K562 (cell line): ENCODE data around the gene ZNF319. TPM values are rescaled to one million over a fixed set of nuclear protein-coding genes. Genes with fewer than 3 reads are reported as not detected.

Experiments used
- ATAC-seq: fragments of 200-7000 bp; cut with Tn5 transposase; 3 replicates; pipeline ENCODE4 v1.9.1; 2020; ENCODE audit warnings: moderate library complexity
- BruUV-seq: library from RNA; stranded (reverse); fragments of 400-500 nt; replicated peaks from 2 replicates; lab custom pipeline; 2021; lab: Mats Ljungman, UMichigan
- CTCF ChIA-PET: fragments of 300-600 bp; formaldehyde crosslinking; extraction: SDS; loops from one replicate; lab custom pipeline; 2021; ENCODE audit warnings: low intra/inter-chr PET ratio; lab: Yijun Ruan, JAX
- POLR2A ChIA-PET: fragments of 300-600, 350-650 bp; sonication (Branson Sonifier 250); formaldehyde crosslinking; extraction: SDS; loops from one replicate; lab custom pipeline; 2021; ENCODE audit warnings: antibody characterized with exemption, inconsistent platforms; lab: Yijun Ruan, JAX
- DNase-seq, 4 experiments: peaks; one replicate each; pipeline versions ENCODE4 v3.0.0 to v3.0.0-alpha.2; 2011 to 2018; ENCODE audit warnings: low spot score in 3 of 4, mixed read lengths in 3 of 4; ENCODE audit errors: extremely low read depth in 1 of 4
- FAIRE-seq: peaks from 2 replicates; lab custom pipeline; 2011; peaks lifted over from hg19 to GRCh38; lab: Jason Lieb, UNC
- H2AFZ ChIP-seq: 2 replicates; pipeline ENCODE4 v1.6.0; 2011; ENCODE audit warnings: low read depth, low read length, control low read depth, inconsistent platforms
- H3K27ac ChIP-seq: fragments of 200-600 bp; 3 replicates; pipeline ENCODE4 v1.8.0; 2011; ENCODE audit warnings: low read depth, mild to moderate bottlenecking, control low read depth, inconsistent platforms, low read length, moderate library complexity, mixed read lengths; ENCODE audit errors: extremely low read depth
- H3K27me3 ChIP-seq, 2 experiments: fragments of 300-600 bp in 1 of 2; 2 replicates in 1 of 2; 3 replicates in 1 of 2; pipeline versions ENCODE4 v1.6.0 to v1.8.0; 2011; ENCODE audit warnings: inconsistent platforms in 2 of 2, low read length in 2 of 2, mild to moderate bottlenecking in 1 of 2, mixed read lengths in 1 of 2, moderate library complexity in 1 of 2; ENCODE audit not compliant: control insufficient read depth in 2 of 2, insufficient read depth in 2 of 2
- H3K36me3 ChIP-seq: fragments of 300-600 bp; 3 replicates; pipeline ENCODE4 v1.8.0; 2011; ENCODE audit warnings: mild to moderate bottlenecking, low read length, inconsistent platforms; ENCODE audit not compliant: control insufficient read depth, insufficient read depth
- H3K4me1 ChIP-seq, 2 experiments: fragments of 200-600 bp in 1 of 2; replicated peaks in 1 of 2; 2 replicates in 1 of 2; 3 replicates in 1 of 2; pipeline versions ENCODE4 v1.5.1 to v1.8.0; 2011; ENCODE audit warnings: inconsistent platforms in 2 of 2, low read length in 2 of 2, mild to moderate bottlenecking in 1 of 2, mixed read lengths in 1 of 2, moderate library complexity in 1 of 2; ENCODE audit not compliant: control insufficient read depth in 2 of 2, insufficient read depth in 2 of 2
- H3K4me2 ChIP-seq: 2 replicates; pipeline ENCODE4 v1.6.1; 2011; ENCODE audit warnings: low read length, control low read depth, inconsistent platforms, mixed read lengths; ENCODE audit not compliant: insufficient read depth
- H3K4me3 ChIP-seq: fragments of 200-600 bp; sonication (generic), shearing (Covaris generic); 2 replicates; pipeline ENCODE4 v1.5.1; 2016; ENCODE audit warnings: control low read depth, inconsistent platforms
- H3K79me2 ChIP-seq: fragments of 200-600 bp; 3 replicates; pipeline ENCODE4 v1.8.0; 2011; ENCODE audit warnings: low read length, inconsistent platforms; ENCODE audit not compliant: control insufficient read depth, insufficient read depth
- H3K9ac ChIP-seq, 2 experiments: 2 replicates each; pipeline versions ENCODE4 v1.6.0 to v1.6.1; 2011; ENCODE audit warnings: low read depth in 2 of 2, low read length in 2 of 2, control low read depth in 1 of 2, inconsistent platforms in 1 of 2, mild to moderate bottlenecking in 1 of 2, mixed read lengths in 1 of 2; ENCODE audit not compliant: insufficient read depth in 1 of 2
- H3K9me1 ChIP-seq: one replicate; pipeline ENCODE4 v1.6.0; 2011; ENCODE audit warnings: inconsistent platforms, mild to moderate bottlenecking, low read length, moderate library complexity; ENCODE audit not compliant: control insufficient read depth, insufficient read depth
- H3K9me3 ChIP-seq: replicated peaks from 2 replicates; pipeline ENCODE4 v1.5.1; 2011; ENCODE audit warnings: low read depth, low read length, inconsistent platforms; ENCODE audit not compliant: control insufficient read depth, insufficient read depth
- H4K20me1 ChIP-seq: replicated peaks from 2 replicates; pipeline ENCODE4 v1.6.1; 2011; ENCODE audit warnings: low read length, inconsistent platforms, mixed read lengths; ENCODE audit not compliant: control insufficient read depth, insufficient read depth
- BRD9 ChIP-seq: fragments of 450-650 bp; IDR thresholded peaks from 2 replicates; pipeline ENCODE4 v1.6.1; 2018; ENCODE audit warnings: low read depth; ENCODE audit not compliant: partially characterized antibody
- DPF2 ChIP-seq: fragments of 450-650 bp; IDR thresholded peaks from 2 replicates; pipeline ENCODE4 v1.6.1; 2016
- ESRRA ChIP-seq: fragments of 450-650 bp; IDR thresholded peaks from 2 replicates; pipeline ENCODE4 v1.6.1; 2014; ENCODE audit warnings: low read depth, mild to moderate bottlenecking, moderate library complexity, borderline replicate concordance
- HDAC6 ChIP-seq: IDR thresholded peaks from 2 replicates; pipeline ENCODE4 v1.6.1; 2012; ENCODE audit warnings: low read depth, mild to moderate bottlenecking, control low read depth, inconsistent platforms, low read length, moderate library complexity
- PBX2 ChIP-seq, 2 experiments: IDR thresholded peaks in 1 of 2; conservative IDR thresholded peaks in 1 of 2; 2 replicates each; pipeline ENCODE4 v1.6.1; 2016; ENCODE audit warnings: low read depth in 2 of 2, mild to moderate bottlenecking in 1 of 2, missing compliant biosample characterization in 1 of 2, missing genetic modification characterization in 1 of 2, moderate library complexity in 1 of 2
- YY1 ChIP-seq, 3 experiments: IDR thresholded peaks; 2 replicates each; pipeline ENCODE4 v1.6.1; 2011; ENCODE audit warnings: low read length in 2 of 3, mild to moderate bottlenecking in 2 of 3, moderate library complexity in 2 of 3, borderline replicate concordance in 1 of 3, control low read depth in 1 of 3, low read depth in 1 of 3; ENCODE audit not compliant: insufficient read depth in 3 of 3, insufficient replicate concordance in 2 of 3, control insufficient read depth in 1 of 3, insufficient read length in 1 of 3; ENCODE audit errors: extremely low read depth in 1 of 3
- WGBS: fragments of 100-300 bp; shearing (Covaris generic); methylation state at CpG from one replicate; pipeline ENCODE4 v1.1.6; 2016; ENCODE audit warnings: low coverage, mixed read lengths; ENCODE audit not compliant: insufficient coverage; ENCODE audit errors: missing lambda C conversion rate; 5-methylcytosine and 5-hydroxymethylcytosine counted together
- in situ Hi-C: fragments of 300-500 bp; cut with MboI; formaldehyde crosslinking; loops from 4 replicates; pipeline ENCODE4 v1.15.0; 2018; ENCODE audit warnings: inconsistent platforms, mixed read lengths
- intact Hi-C: fragments of 100-400 bp; cut with micrococcal nuclease; formaldehyde crosslinking; loops from 2 replicates; pipeline ENCODE4 v1.14.2; 2022
- polyA plus RNA-seq, 8 experiments: library from polyadenylated mRNA; depleted of rRNA in 4 of 8; stranded (reverse) in 5 of 8; unstranded in 3 of 8; fragments of >200 nt; fragmentation: Nextera tagmentation in 2 of 8; fragmentation: Illumina TruSeq in 1 of 8; extraction: Ambion mirVana in 2 of 8; extraction: Trizol in 1 of 8; gene quantifications; 2 replicates each; pipeline versions ENCODE4 v1.2.1 to v1.2.3, GENCODE V29; 2011 to 2014; ENCODE audit warnings: inconsistent platforms in 1 of 8, missing spikeins in 1 of 8
- total RNA-seq, 7 experiments: library from RNA; depleted of rRNA in 6 of 7; stranded (reverse); fragments of >200 nt in 6 of 7; fragmentation: Illumina TruSeq in 2 of 7; extraction: Trizol in 2 of 7; gene quantifications; 2 replicates each; pipeline versions ENCODE4 v1.2.1 to v1.2.3, GENCODE V29; 2011 to 2021; ENCODE audit warnings: low replicate concordance in 1 of 7

The ZNF319 gene
- total and polyA plus RNA-seq, 9 of the 15 experiments (the other 6 are each of a cell fraction or from before 2014, with no cell fraction given): 0.20 to 5.7 (median 1.4) TPM

DNA sequence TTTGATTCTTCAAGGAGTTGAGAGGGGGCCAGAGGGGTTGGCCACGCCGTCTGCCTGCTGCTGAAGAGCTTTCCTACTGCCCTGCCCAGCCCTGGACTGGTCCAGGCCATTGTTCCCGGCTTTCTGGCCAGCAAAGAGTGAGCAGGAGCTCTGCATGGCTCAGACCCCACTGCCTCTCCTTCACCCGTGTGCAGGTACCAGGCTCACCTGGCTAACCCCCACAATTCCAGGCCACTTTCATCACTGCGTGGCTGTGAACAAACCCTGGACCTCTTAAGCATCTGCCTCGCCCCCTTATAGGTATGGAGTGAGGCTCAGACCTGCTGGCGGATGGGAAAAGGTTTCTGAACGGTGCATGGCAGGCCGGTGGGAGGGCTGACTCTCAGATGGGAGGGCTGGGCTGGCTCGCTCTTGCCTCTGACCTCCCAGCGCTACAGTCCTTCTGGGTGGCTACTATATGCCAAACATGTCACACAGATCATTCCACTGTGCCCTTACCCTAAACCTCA is 8.9 kb downstream of the ZNF319 start (continued):
- TF ChIP-seq PBX2 (CRISPR knock-in tag; IDR thresholded peaks at IDR 0.05; ENCODE audit: low read depth) (no peak), PBX2 (tag; conservative IDR thresholded peaks at IDR 0.05; ENCODE audit: low read depth) (no peak), ESRRA (no peak), BRD9 (no peak)

DNA sequence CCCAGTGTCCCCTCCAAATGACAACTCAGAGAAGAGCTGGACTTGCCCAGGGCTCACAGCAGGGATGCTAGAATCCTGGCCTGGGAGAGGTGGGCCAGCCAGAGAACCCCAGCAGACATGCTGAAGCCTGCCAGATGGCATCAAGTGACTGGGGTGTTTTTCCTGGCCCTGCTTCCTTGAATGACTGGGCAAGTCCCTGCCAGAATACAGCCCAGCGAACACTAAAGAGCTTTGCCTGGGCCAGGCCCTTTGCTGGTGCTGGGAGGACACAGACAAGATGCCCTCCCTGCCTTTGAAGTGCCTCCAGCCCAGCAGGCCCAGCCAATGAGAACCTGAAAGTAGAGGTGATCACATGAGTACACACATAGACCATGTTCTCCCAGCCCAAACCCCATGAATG is 11.5 kb downstream of the ZNF319 start:
- in situ Hi-C loops (no loop called here), intact Hi-C loops (no loop called here)
- H2AFZ ChIP-seq: no peak overlapping the region
- BruUV-seq: no TSS peak
- H3K4me1 ChIP-seq: peaks cover 6 to 24% of the 10 kb centered on the region in 2 experiments; a peak in 4 of 5 replicates
- H3K9me3 ChIP-seq: no peaks in the 10 kb centered on the region
- no peak for ATAC-seq
- H3K4me2 ChIP-seq: no peak overlapping the region
- ChIA-PET CTCF (no interaction called here), POLR2A (no interaction called here)
- H3K9ac ChIP-seq: no peak overlapping the region
- no peaks in the 10 kb centered on the region for H3K9me1 ChIP-seq
- no peaks in the 10 kb centered on the region for H4K20me1 ChIP-seq
- no peaks in the 10 kb centered on the region for H3K27me3 ChIP-seq
- H3K4me3 ChIP-seq: no peak overlapping the region
- FAIRE-seq: no peak
- TF ChIP-seq HDAC6 (no peak), YY1 (IDR thresholded peaks at IDR 0.05; ENCODE audit: borderline replicate concordance in 1 of 3, control insufficient read depth in 1 of 3, extremely low read depth in 1 of 3, insufficient read depth in 3 of 3, insufficient read length in 1 of 3, insufficient replicate concordance in 2 of 3, low read depth in 1 of 3, low read length in 2 of 3) (no peak), DPF2 (no peak)
- H3K36me3 ChIP-seq: no peaks in the 10 kb centered on the region
- DNase-seq: no peak
- 17% methylated on average over 1 of the region's 1 CpG for WGBS
- H3K27ac ChIP-seq: no peak overlapping the region
- H3K79me2 ChIP-seq: no peaks in the 10 kb centered on the region
